ENCODE measurements around the gene DYNC1LI1.
"Not testable (repeated sequence)": the region's sequence is repeated elsewhere in the genome, so short reads cannot be mapped to it uniquely, and the experiment has no call there.

Gene DYNC1LI1

GRCh38 chr3:32595323-32595722 is 24.7 kb upstream of the DYNC1LI1 start:
- Mint-ChIP-seq H3K4me3 (no peak overlapping the region), H3K4me1 (ENCODE audit: low read depth) (no peaks in the 10 kb centered on the region), H3K36me3 (ENCODE audit: low read depth) (no peaks in the 10 kb centered on the region), H3K27ac (no peak overlapping the region), H3K9me3 (no peaks in the 10 kb centered on the region), H3K27me3 (peaks cover 6% of the 10 kb centered on the region)

GRCh38 chr3:32593903-32594525 is 23.4 kb upstream of the DYNC1LI1 start:
- no peaks in the 10 kb centered on the region for H3K4me1 Mint-ChIP-seq (ENCODE audit: low read depth)
- H3K4me3 Mint-ChIP-seq: no peak overlapping the region
- H3K36me3 Mint-ChIP-seq (ENCODE audit: low read depth): no peaks in the 10 kb centered on the region
- H3K27me3 Mint-ChIP-seq: peaks cover 6% of the 10 kb centered on the region
- H3K27ac Mint-ChIP-seq: no peak overlapping the region
- H3K9me3 Mint-ChIP-seq: no peaks in the 10 kb centered on the region

GRCh38 chr3:32592696-32593353 is 22.2 kb upstream of the DYNC1LI1 start:
- Mint-ChIP-seq H3K4me1 (ENCODE audit: low read depth) (no peaks in the 10 kb centered on the region), H3K36me3 (ENCODE audit: low read depth) (no peaks in the 10 kb centered on the region), H3K4me3 (no peak overlapping the region), H3K9me3 (no peaks in the 10 kb centered on the region), H3K27me3 (peaks cover 2% of the 10 kb centered on the region), H3K27ac (no peak overlapping the region)

GRCh38 chr3:32592011-32592410 is 21.4 kb upstream of the DYNC1LI1 start:
- Mint-ChIP-seq H3K27me3 (no peaks in the 10 kb centered on the region), H3K4me3 (no peak overlapping the region), H3K4me1 (ENCODE audit: low read depth) (no peaks in the 10 kb centered on the region)

GRCh38 chr3:32591186-32591585 is 20.5 kb upstream of the DYNC1LI1 start:
- no peak overlapping the region for H3K27ac Mint-ChIP-seq
- no peaks in the 10 kb centered on the region for H3K27me3 Mint-ChIP-seq
- no peaks in the 10 kb centered on the region for H3K4me1 Mint-ChIP-seq (ENCODE audit: low read depth)
- H3K36me3 Mint-ChIP-seq (ENCODE audit: low read depth): no peaks in the 10 kb centered on the region
- H3K4me3 Mint-ChIP-seq: no peak overlapping the region
- H3K9me3 Mint-ChIP-seq: no peaks in the 10 kb centered on the region

More at GRCh38 chr3:32592011-32592410, 21.4 kb upstream of the DYNC1LI1 start:
- no peaks in the 10 kb centered on the region for H3K9me3 Mint-ChIP-seq
- no peaks in the 10 kb centered on the region for H3K36me3 Mint-ChIP-seq (ENCODE audit: low read depth)
- H3K27ac Mint-ChIP-seq: no peak overlapping the region

- H3K4me3 Mint-ChIP-seq: no peak overlapping the region
- H3K9me3 Mint-ChIP-seq: no peaks in the 10 kb centered on the region
- H3K4me1 Mint-ChIP-seq (ENCODE audit: low read depth): no peaks in the 10 kb centered on the region
- no peaks in the 10 kb centered on the region for H3K27me3 Mint-ChIP-seq
- H3K36me3 Mint-ChIP-seq (ENCODE audit: low read depth): no peaks in the 10 kb centered on the region
- no peak overlapping the region for H3K27ac Mint-ChIP-seq
These were observed 15.7 kb upstream of the DYNC1LI1 start for GRCh38 chr3:32586356-32586755.

GRCh38 chr3:32584660-32585059 is 14.0 kb upstream of the DYNC1LI1 start:
- Mint-ChIP-seq H3K27ac (no peak overlapping the region), H3K4me3 (no peak overlapping the region), H3K36me3 (ENCODE audit: low read depth) (no peaks in the 10 kb centered on the region), H3K9me3 (no peaks in the 10 kb centered on the region), H3K27me3 (no peaks in the 10 kb centered on the region), H3K4me1 (ENCODE audit: low read depth) (no peaks in the 10 kb centered on the region)

- Mint-ChIP-seq H3K27ac (no peak overlapping the region), H3K36me3 (ENCODE audit: low read depth) (no peaks in the 10 kb centered on the region), H3K27me3 (no peaks in the 10 kb centered on the region), H3K9me3 (no peaks in the 10 kb centered on the region), H3K4me1 (ENCODE audit: low read depth) (no peaks in the 10 kb centered on the region), H3K4me3 (no peak overlapping the region)
These were observed 13.1 kb upstream of the DYNC1LI1 start for GRCh38 chr3:32583708-32584107.

- H3K9me3 Mint-ChIP-seq; H3K4me3 Mint-ChIP-seq; H3K27ac Mint-ChIP-seq; H3K27me3 Mint-ChIP-seq; H3K36me3 Mint-ChIP-seq (ENCODE audit: low read depth): not testable (repeated sequence)
- peaks cover 12% of the 10 kb centered on the region for H3K4me1 Mint-ChIP-seq (ENCODE audit: low read depth)
These were observed 8.0 kb upstream of the DYNC1LI1 start for GRCh38 chr3:32578669-32579068.

- H3K36me3 Mint-ChIP-seq (ENCODE audit: low read depth): no peaks in the 10 kb centered on the region
- peak overlapping the region; percentile 91 for H3K27ac Mint-ChIP-seq
- H3K9me3 Mint-ChIP-seq: no peaks in the 10 kb centered on the region
- H3K4me1 Mint-ChIP-seq (ENCODE audit: low read depth): peaks cover 13% of the 10 kb centered on the region
- peak overlapping the region; percentile 62 for H3K4me3 Mint-ChIP-seq
- no peaks in the 10 kb centered on the region for H3K27me3 Mint-ChIP-seq
These were observed 7.2 kb upstream of the DYNC1LI1 start for GRCh38 chr3:32577581-32578556.

- Mint-ChIP-seq H3K27ac (no peak overlapping the region), H3K27me3 (no peaks in the 10 kb centered on the region), H3K36me3 (ENCODE audit: low read depth) (no peaks in the 10 kb centered on the region), H3K9me3 (no peaks in the 10 kb centered on the region), H3K4me3 (no peak overlapping the region), H3K4me1 (ENCODE audit: low read depth) (peaks cover 17% of the 10 kb centered on the region)
These were observed 6.5 kb upstream of the DYNC1LI1 start for GRCh38 chr3:32577174-32577573.

- Mint-ChIP-seq H3K4me3 (no peak overlapping the region), H3K9me3 (no peaks in the 10 kb centered on the region), H3K4me1 (ENCODE audit: low read depth) (peaks cover 22% of the 10 kb centered on the region), H3K27me3 (no peaks in the 10 kb centered on the region), H3K27ac (no peak overlapping the region), H3K36me3 (ENCODE audit: low read depth) (no peaks in the 10 kb centered on the region)
These were observed 4.9 kb upstream of the DYNC1LI1 start for GRCh38 chr3:32575451-32576113.

GRCh38 chr3:32571192-32571485 is 481 bp upstream of the DYNC1LI1 start:
- Mint-ChIP-seq H3K4me3 (peak overlapping the region; percentile 90), H3K36me3 (ENCODE audit: low read depth) (peaks cover 9% of the 10 kb centered on the region), H3K27ac (peak overlapping the region; percentile 87), H3K27me3 (no peaks in the 10 kb centered on the region), H3K9me3 (no peaks in the 10 kb centered on the region), H3K4me1 (ENCODE audit: low read depth) (peaks cover 35% of the 10 kb centered on the region)

GRCh38 chr3:32569540-32570420 is 878 bp downstream of the DYNC1LI1 start:
- H3K27ac Mint-ChIP-seq: peak overlapping the region; percentile 86
- H3K9me3 Mint-ChIP-seq: no peaks in the 10 kb centered on the region
- no peaks in the 10 kb centered on the region for H3K27me3 Mint-ChIP-seq
- H3K36me3 Mint-ChIP-seq (ENCODE audit: low read depth): peaks cover 18% of the 10 kb centered on the region
- H3K4me3 Mint-ChIP-seq: peak overlapping the region; percentile 90
- peaks cover 37% of the 10 kb centered on the region for H3K4me1 Mint-ChIP-seq (ENCODE audit: low read depth)
